Testis (tissue), 2 donors: ENCODE results near the gene UNC50.

Experiments used
- POLR2A ChIP-seq: fragments of 450-650 bp; IDR thresholded peaks from one replicate; pipeline ENCODE4 v1.6.1; 2017; ENCODE audit warnings: antibody characterized with exemption, mild to moderate bottlenecking, moderate library complexity
- TF ChIP-seq, protein P1 (sequence below), 3 experiments: fragments of 450-650 bp in 2 of 3; fragments of 200-600 bp in 1 of 3; sonication (generic) in 1 of 3; IDR thresholded peaks; one replicate each; pipeline ENCODE4 v1.5.1; 2016 to 2019; ENCODE audit warnings: antibody characterized with exemption in 3 of 3, mild to moderate bottlenecking in 2 of 3, moderate library complexity in 1 of 3

- TF ChIP-seq, protein P1, sequence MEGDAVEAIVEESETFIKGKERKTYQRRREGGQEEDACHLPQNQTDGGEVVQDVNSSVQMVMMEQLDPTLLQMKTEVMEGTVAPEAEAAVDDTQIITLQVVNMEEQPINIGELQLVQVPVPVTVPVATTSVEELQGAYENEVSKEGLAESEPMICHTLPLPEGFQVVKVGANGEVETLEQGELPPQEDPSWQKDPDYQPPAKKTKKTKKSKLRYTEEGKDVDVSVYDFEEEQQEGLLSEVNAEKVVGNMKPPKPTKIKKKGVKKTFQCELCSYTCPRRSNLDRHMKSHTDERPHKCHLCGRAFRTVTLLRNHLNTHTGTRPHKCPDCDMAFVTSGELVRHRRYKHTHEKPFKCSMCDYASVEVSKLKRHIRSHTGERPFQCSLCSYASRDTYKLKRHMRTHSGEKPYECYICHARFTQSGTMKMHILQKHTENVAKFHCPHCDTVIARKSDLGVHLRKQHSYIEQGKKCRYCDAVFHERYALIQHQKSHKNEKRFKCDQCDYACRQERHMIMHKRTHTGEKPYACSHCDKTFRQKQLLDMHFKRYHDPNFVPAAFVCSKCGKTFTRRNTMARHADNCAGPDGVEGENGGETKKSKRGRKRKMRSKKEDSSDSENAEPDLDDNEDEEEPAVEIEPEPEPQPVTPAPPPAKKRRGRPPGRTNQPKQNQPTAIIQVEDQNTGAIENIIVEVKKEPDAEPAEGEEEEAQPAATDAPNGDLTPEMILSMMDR (IDR thresholded peaks at IDR 0.05) = no peak
- no peak for TF ChIP-seq POLR2A
These were observed 3.8 kb upstream of the UNC50 start for GRCh38 chr2:98604547-98604946.
